AG04450 (cell line): Measurements from ENCODE around the gene OTOR. TPM values are rescaled to one million over a fixed set of nuclear protein-coding genes. Genes with fewer than 3 reads are reported as not detected.

Experiments
- CTCF ChIA-PET: fragments of 300-600, 350-600 bp; formaldehyde crosslinking; extraction: SDS; loops from one replicate; lab custom pipeline; 2022; ENCODE audit warnings: antibody characterized with exemption, inconsistent platforms; lab: Charles Lee
- POLR2A ChIA-PET: fragments of 350-600 bp; formaldehyde crosslinking; extraction: SDS; loops from one replicate; lab custom pipeline; 2021; ENCODE audit warnings: antibody characterized with exemption, inconsistent platforms; lab: Yijun Ruan, JAX
- DNase-seq: peaks from one replicate; pipeline ENCODE4 v3.0.0-alpha.2; 2011; ENCODE audit warnings: low read depth, low spot score
- H3K27ac ChIP-seq: one replicate; pipeline ENCODE4 v1.5.1; 2012; ENCODE audit warnings: low read depth, low read length, control low read depth
- H3K27me3 ChIP-seq: one replicate; pipeline ENCODE4 v1.6.0; 2012; ENCODE audit warnings: low read length; ENCODE audit not compliant: control insufficient read depth, insufficient read depth
- H3K4me3 ChIP-seq: 2 replicates; pipeline ENCODE4 v1.5.1; 2011; ENCODE audit warnings: mild to moderate bottlenecking, low read depth, low read length, control low read depth
- H3K9me3 ChIP-seq: 2 replicates; pipeline ENCODE4 v1.5.1; 2012; ENCODE audit warnings: low read length; ENCODE audit not compliant: control insufficient read depth, insufficient read depth
- polyA plus RNA-seq: library from polyadenylated mRNA; depleted of rRNA; stranded (reverse); fragments of >200 nt; gene quantifications from 2 replicates; pipeline ENCODE4 v1.2.3, GENCODE V29; 2011
- TF ChIP-seq, protein P1 (sequence below): IDR thresholded peaks from 2 replicates; pipeline ENCODE4 v1.5.1; 2011; ENCODE audit warnings: low read depth, low read length, control low read depth, inconsistent platforms

Gene OTOR
- polyA plus RNA-seq, 1 experiment = not detected

DNA sequence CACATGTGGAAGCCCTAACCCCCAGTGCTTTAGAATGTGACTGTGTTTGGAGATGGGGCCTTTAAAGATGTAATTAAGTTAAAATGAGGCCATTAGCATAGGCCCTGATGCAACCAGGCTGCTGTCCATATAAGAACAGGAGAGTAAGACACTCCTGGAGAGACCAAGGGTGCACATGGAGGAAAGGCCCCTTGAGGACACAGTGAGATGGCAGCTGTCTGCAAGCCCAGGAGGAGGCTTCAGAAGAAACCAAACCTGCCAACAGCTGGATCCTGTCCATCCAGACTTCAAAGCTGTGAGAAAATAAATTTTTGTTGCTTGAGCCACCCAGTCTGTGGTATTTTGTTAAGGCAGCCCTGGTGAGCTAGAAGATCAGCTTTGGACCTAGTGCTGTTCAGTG is 35.1 kb upstream of the OTOR start:
- Histone ChIP-seq H3K27me3 (peaks cover 10% of the 10 kb centered on the region), H3K9me3 (no peaks in the 10 kb centered on the region), H3K4me3 (no peak overlapping the region), H3K27ac (no peak overlapping the region)
- CTCF ChIA-PET = no interaction called here
- POLR2A ChIA-PET = no interaction called here
- TF ChIP-seq, protein P1, sequence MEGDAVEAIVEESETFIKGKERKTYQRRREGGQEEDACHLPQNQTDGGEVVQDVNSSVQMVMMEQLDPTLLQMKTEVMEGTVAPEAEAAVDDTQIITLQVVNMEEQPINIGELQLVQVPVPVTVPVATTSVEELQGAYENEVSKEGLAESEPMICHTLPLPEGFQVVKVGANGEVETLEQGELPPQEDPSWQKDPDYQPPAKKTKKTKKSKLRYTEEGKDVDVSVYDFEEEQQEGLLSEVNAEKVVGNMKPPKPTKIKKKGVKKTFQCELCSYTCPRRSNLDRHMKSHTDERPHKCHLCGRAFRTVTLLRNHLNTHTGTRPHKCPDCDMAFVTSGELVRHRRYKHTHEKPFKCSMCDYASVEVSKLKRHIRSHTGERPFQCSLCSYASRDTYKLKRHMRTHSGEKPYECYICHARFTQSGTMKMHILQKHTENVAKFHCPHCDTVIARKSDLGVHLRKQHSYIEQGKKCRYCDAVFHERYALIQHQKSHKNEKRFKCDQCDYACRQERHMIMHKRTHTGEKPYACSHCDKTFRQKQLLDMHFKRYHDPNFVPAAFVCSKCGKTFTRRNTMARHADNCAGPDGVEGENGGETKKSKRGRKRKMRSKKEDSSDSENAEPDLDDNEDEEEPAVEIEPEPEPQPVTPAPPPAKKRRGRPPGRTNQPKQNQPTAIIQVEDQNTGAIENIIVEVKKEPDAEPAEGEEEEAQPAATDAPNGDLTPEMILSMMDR = no peak
- DNase-seq = no peak

DNA sequence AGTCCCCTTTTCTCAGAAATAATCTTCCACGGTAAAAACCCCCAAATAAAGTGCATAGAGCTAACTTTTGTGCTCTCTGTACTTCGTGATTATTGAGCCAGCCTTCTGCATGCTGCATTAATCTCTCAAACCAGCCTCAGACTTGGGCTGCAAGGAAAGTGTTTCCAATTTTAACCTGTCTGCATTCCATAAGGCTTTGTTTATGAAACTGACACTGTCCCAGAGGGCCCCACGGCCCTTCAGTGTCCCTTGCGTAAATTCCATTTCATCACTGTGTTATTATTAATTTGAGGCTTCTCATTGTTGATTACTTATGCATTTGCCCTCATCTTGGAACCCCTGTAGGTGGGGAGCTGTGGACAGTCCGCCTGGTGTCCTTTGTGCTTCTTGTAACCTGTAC is 33.9 kb upstream of the OTOR start:
- H3K27me3 ChIP-seq = peaks cover 10% of the 10 kb centered on the region
- no peak for DNase-seq
- no peak overlapping the region for H3K27ac ChIP-seq
- no peak overlapping the region for H3K4me3 ChIP-seq
- H3K9me3 ChIP-seq = no peaks in the 10 kb centered on the region
- ChIA-PET CTCF (no interaction called here), POLR2A (no interaction called here)
- TF ChIP-seq, protein P1 = no peak

DNA sequence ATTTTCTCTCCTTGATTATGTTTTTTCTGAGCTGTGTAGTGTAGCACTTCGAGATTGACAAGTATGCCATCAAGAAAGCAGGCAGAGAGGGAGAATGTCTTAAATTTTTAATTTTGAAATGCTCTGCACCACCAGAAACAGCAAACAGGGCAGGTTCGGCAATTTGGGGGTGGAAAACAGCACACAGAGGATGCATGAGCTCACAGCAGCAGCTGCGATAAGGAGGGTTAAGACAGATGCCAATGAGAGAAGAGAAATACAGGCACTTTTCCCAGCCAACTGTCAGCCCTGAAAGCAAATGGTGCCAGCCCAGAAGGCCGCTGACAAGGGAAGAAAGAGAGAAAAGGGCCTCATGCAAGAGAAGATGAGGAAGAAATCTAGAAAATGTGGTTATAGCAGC is 33.4 kb upstream of the OTOR start:
- POLR2A ChIA-PET = no interaction called here
- TF ChIP-seq, protein P1 = no peak

DNA sequence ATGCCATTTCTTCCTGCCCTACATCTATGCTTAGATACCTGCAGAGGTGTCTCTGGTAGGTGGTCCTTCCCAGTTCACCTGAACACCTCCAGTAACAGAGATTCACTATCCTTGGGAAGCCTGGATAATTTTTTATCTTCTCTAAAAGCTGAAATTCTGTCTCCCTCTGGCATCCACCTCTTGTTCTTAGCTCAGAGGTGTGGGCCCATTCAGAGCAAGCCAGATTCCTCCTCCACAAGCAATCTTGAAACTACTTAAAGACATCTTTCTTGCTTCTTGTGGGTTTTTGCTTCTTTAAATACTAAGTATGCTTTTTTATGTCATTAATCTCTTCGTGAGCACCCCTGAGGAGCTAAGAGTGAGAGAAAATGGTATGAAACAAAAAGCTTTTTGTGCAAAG is 28.7 kb upstream of the OTOR start:
- DNase-seq = no peak
- CTCF ChIA-PET = no interaction called here
- POLR2A ChIA-PET = no interaction called here
- H3K27ac ChIP-seq = no peak overlapping the region
- H3K9me3 ChIP-seq = no peaks in the 10 kb centered on the region
- TF ChIP-seq, protein P1 = no peak
- no peak overlapping the region for H3K4me3 ChIP-seq
- H3K27me3 ChIP-seq = peaks cover 11% of the 10 kb centered on the region

More for the DNA sequence above, 33.4 kb upstream of the OTOR start:
- H3K27me3 ChIP-seq = peaks cover 10% of the 10 kb centered on the region
- no peak overlapping the region for H3K4me3 ChIP-seq
- CTCF ChIA-PET = no interaction called here
- no peak overlapping the region for H3K27ac ChIP-seq
- no peaks in the 10 kb centered on the region for H3K9me3 ChIP-seq
- DNase-seq = no peak

DNA sequence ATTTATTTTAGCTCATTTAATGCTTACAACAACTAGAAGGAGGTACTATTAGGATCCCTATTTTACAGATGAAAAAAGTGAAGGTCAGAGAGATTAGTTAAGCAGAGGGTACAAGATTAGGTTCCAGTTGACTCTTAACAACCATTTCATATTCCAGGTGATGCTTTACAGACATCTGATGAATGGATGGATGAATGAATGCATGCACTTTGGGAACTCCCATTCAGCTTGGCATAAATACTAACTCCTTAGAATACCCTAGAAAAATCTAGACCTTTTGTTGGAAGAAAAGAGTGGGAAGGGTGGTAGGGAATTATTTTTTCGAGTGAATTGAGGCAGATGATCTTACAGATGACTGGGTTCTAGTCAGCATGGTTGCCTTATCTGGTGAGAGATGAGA is 19.1 kb upstream of the OTOR start:
- Histone ChIP-seq H3K27me3 (no peaks in the 10 kb centered on the region), H3K9me3 (no peaks in the 10 kb centered on the region; the same call in none of the 2 replicates), H3K4me3 (no peak overlapping the region), H3K27ac (no peak overlapping the region)
- ChIA-PET POLR2A (no interaction called here), CTCF (interaction anchor here (1.0 to 1.3 kb wide), 3 partner anchors 11 to 253 kb away, joined by 3 read pairs; no protein-coding TSS in a partner anchor)
- TF ChIP-seq, protein P1 = no peak
- no peak for DNase-seq
